Measurements from ENCODE around the gene ACOT13.
A peak's percentile ranks its signal among the peaks of the same experiment; 100 is the strongest.
"Not testable (repeated sequence)": the region's sequence is repeated elsewhere in the genome, so short reads cannot be mapped to it uniquely, and the experiment has no call there.

Gene ACOT13

DNA sequence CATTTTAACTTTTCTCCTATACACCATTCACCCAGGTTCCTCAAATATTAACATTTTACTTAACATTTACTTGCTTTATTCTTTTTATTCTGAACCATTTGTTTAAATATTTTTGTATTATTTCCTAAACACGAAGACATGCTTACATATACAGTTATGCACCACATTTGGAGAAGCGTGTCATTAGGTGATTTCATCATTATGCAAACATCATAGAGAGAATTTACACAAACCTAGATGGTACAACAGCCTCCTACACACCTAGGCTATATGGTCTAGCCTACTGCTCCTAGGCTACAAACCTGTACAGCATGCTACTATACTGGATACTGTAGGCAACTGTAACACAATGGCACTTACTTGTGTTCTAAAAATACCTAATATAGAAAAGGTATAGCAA lies 6.8 kb upstream of the ACOT13 start:
- H3K18ac ChIP-seq (ENCODE audit: low read length), result no peak overlapping the region
- no peak overlapping the region for H3K4me3 ChIP-seq (ENCODE audit: low read length in 2 of 2)
- H3K4me1 ChIP-seq (ENCODE audit: control insufficient read depth in 2 of 2, insufficient read depth in 1 of 2, low read depth in 1 of 2, low read length in 2 of 2), result peaks cover 4 to 9% of the 10 kb centered on the region in 2 donors
- no peak overlapping the region for H4K91ac ChIP-seq (ENCODE audit: low read depth, low read length, poor library complexity)
- H2AK5ac ChIP-seq (ENCODE audit: low read depth, low read length), result no peak overlapping the region
- no peak overlapping the region for H3K14ac ChIP-seq (ENCODE audit: low read length)
- H4K8ac ChIP-seq (ENCODE audit: low read depth, low read length), result no peak overlapping the region
- DNase-seq (ENCODE audit: low spot score), result no peak
- no peaks in the 10 kb centered on the region for H3K79me1 ChIP-seq (ENCODE audit: low read depth, low read length)
- no peak overlapping the region for H3K9ac ChIP-seq (ENCODE audit: low read depth, low read length, poor library complexity)
- no peaks in the 10 kb centered on the region for H3K9me3 ChIP-seq (replicated peaks in 1 of 2; ENCODE audit: control insufficient read depth in 2 of 2, insufficient read depth in 1 of 2, low read depth in 1 of 2, low read length in 2 of 2)
- no peak overlapping the region for H2BK120ac ChIP-seq (ENCODE audit: low read depth, low read length)
- no CpG with 5 or more reads among the region's 2 CpGs for WGBS, 2 donors (ENCODE audit: extremely low coverage in 2 of 2, insufficient read length in 2 of 2, insufficient replicate concordance in 1 of 2)
- H2BK15ac ChIP-seq (ENCODE audit: low read length), result no peak overlapping the region
- no peak overlapping the region for H2BK12ac ChIP-seq (ENCODE audit: low read length)
- H3K4ac ChIP-seq (ENCODE audit: low read length), result no peak overlapping the region
- H2BK5ac ChIP-seq (ENCODE audit: low read length), result no peak overlapping the region
- H3K27me3 ChIP-seq (ENCODE audit: control insufficient read depth in 3 of 3, insufficient read depth in 3 of 3, low read depth in 1 of 3, low read length in 3 of 3), result no peaks in the 10 kb centered on the region
- no peak overlapping the region for H3K4me2 ChIP-seq (ENCODE audit: insufficient read depth, low read length, poor library complexity, severe bottlenecking)
- peaks cover 9 to 96% of the 10 kb centered on the region in 2 donors for H3K36me3 ChIP-seq (replicated peaks in 1 of 2; ENCODE audit: control insufficient read depth in 2 of 2, insufficient read depth in 2 of 2, low read length in 2 of 2)
- H3K23ac ChIP-seq (ENCODE audit: low read depth, low read length, poor library complexity), result no peak overlapping the region
- H3K27ac ChIP-seq (replicated peaks; ENCODE audit: low read length), result no peak overlapping the region
- H2AFZ ChIP-seq (ENCODE audit: low read length), result no peak overlapping the region

DNA sequence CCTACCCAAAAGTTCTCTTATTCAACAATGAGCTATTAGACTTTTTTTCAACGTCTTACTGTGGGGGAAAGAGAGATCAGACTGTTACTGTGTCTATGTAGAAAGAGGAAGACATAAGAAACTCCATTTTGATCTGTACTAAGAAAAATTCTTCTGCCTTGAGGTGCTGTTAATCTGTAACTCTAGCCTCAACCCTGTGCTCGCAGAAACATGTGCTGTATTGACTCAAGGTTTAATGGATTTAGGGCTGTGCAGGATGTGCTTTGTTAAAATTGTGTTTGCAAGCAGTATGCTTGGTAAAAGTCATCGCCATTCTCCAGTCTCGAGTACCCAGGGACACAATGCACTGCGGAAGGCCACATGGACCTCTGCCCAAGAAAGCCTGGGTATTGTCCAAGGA lies 5.1 kb upstream of the ACOT13 start:
- not testable (repeated sequence) for H3K18ac ChIP-seq (ENCODE audit: low read length); H3K23ac ChIP-seq (ENCODE audit: low read depth, low read length, poor library complexity); H2BK12ac ChIP-seq (ENCODE audit: low read length); H4K91ac ChIP-seq (ENCODE audit: low read depth, low read length, poor library complexity); H3K14ac ChIP-seq (ENCODE audit: low read length); H3K4me2 ChIP-seq (ENCODE audit: insufficient read depth, low read length, poor library complexity, severe bottlenecking); H3K79me1 ChIP-seq (ENCODE audit: low read depth, low read length); H2BK5ac ChIP-seq (ENCODE audit: low read length); H2BK15ac ChIP-seq (ENCODE audit: low read length); H3K9me3 ChIP-seq (replicated peaks in 1 of 2; ENCODE audit: control insufficient read depth in 2 of 2, insufficient read depth in 1 of 2, low read depth in 1 of 2, low read length in 2 of 2); H4K8ac ChIP-seq (ENCODE audit: low read depth, low read length); H3K4ac ChIP-seq (ENCODE audit: low read length); H2AK5ac ChIP-seq (ENCODE audit: low read depth, low read length); H2AFZ ChIP-seq (ENCODE audit: low read length); H3K27me3 ChIP-seq (ENCODE audit: control insufficient read depth in 3 of 3, insufficient read depth in 3 of 3, low read depth in 1 of 3, low read length in 3 of 3); H2BK120ac ChIP-seq (ENCODE audit: low read depth, low read length); H3K9ac ChIP-seq (ENCODE audit: low read depth, low read length, poor library complexity); H3K4me3 ChIP-seq (ENCODE audit: low read length in 2 of 2); DNase-seq (ENCODE audit: low spot score)
- Histone ChIP-seq H3K27ac (replicated peaks; ENCODE audit: low read length) (peak overlapping the region; percentile 59), H3K4me1 (ENCODE audit: control insufficient read depth in 2 of 2, insufficient read depth in 1 of 2, low read depth in 1 of 2, low read length in 2 of 2) (peaks cover 10% of the 10 kb centered on the region in 2 donors), H3K36me3 (replicated peaks in 1 of 2; ENCODE audit: control insufficient read depth in 2 of 2, insufficient read depth in 2 of 2, low read length in 2 of 2) (peaks cover 8 to 87% of the 10 kb centered on the region in 2 donors)
- no CpG with 5 or more reads among the region's 5 CpGs for WGBS, 2 donors (ENCODE audit: extremely low coverage in 2 of 2, insufficient read length in 2 of 2, insufficient replicate concordance in 1 of 2)

DNA sequence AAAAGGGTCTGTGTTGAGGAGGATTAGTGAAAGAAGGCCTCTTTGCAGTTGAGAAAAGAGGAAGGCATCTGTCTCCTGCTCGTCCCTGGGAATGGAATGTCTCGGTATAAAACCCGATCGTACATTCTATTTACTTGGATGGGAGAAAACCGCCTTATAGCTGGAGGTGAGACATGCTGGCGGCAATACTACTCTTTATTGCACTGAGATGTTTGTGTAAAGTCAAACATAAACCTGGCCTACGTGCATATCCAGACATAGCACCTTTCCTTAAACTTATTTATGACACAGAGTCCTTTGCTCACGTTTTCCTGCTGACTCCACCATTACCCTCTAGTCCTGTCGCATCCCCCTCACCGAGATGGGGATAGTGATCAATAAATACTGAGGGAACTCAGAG lies 4.6 kb upstream of the ACOT13 start:
- Histone ChIP-seq H3K9ac (ENCODE audit: low read depth, low read length, poor library complexity) (no peak overlapping the region), H2AK5ac (ENCODE audit: low read depth, low read length) (no peak overlapping the region), H4K91ac (ENCODE audit: low read depth, low read length, poor library complexity) (no peak overlapping the region), H3K4me3 (ENCODE audit: low read length in 2 of 2) (no peak overlapping the region), H3K4ac (ENCODE audit: low read length) (no peak overlapping the region), H2BK12ac (ENCODE audit: low read length) (no peak overlapping the region), H3K23ac (ENCODE audit: low read depth, low read length, poor library complexity) (no peak overlapping the region), H2BK15ac (ENCODE audit: low read length) (no peak overlapping the region), H2BK5ac (ENCODE audit: low read length) (no peak overlapping the region), H3K27ac (replicated peaks; ENCODE audit: low read length) (peak overlapping the region; percentile 59), H3K4me1 (ENCODE audit: control insufficient read depth in 2 of 2, insufficient read depth in 1 of 2, low read depth in 1 of 2, low read length in 2 of 2) (peaks cover 10% of the 10 kb centered on the region in 2 donors), H4K8ac (ENCODE audit: low read depth, low read length) (no peak overlapping the region), H2AFZ (ENCODE audit: low read length) (no peak overlapping the region), H3K27me3 (ENCODE audit: control insufficient read depth in 3 of 3, insufficient read depth in 3 of 3, low read depth in 1 of 3, low read length in 3 of 3) (no peaks in the 10 kb centered on the region), H3K18ac (ENCODE audit: low read length) (no peak overlapping the region), H3K79me1 (ENCODE audit: low read depth, low read length) (peaks cover 2% of the 10 kb centered on the region), H3K36me3 (replicated peaks in 1 of 2; ENCODE audit: control insufficient read depth in 2 of 2, insufficient read depth in 2 of 2, low read length in 2 of 2) (peaks cover 8 to 82% of the 10 kb centered on the region in 2 donors), H3K14ac (ENCODE audit: low read length) (no peak overlapping the region), H2BK120ac (ENCODE audit: low read depth, low read length) (no peak overlapping the region), H3K9me3 (replicated peaks in 1 of 2; ENCODE audit: control insufficient read depth in 2 of 2, insufficient read depth in 1 of 2, low read depth in 1 of 2, low read length in 2 of 2) (no peaks in the 10 kb centered on the region), H3K4me2 (ENCODE audit: insufficient read depth, low read length, poor library complexity, severe bottlenecking) (no peak overlapping the region)
- DNase-seq (ENCODE audit: low spot score), result no peak
- no CpG with 5 or more reads among the region's 10 CpGs for WGBS, 2 donors (ENCODE audit: extremely low coverage in 2 of 2, insufficient read length in 2 of 2, insufficient replicate concordance in 1 of 2)

DNA sequence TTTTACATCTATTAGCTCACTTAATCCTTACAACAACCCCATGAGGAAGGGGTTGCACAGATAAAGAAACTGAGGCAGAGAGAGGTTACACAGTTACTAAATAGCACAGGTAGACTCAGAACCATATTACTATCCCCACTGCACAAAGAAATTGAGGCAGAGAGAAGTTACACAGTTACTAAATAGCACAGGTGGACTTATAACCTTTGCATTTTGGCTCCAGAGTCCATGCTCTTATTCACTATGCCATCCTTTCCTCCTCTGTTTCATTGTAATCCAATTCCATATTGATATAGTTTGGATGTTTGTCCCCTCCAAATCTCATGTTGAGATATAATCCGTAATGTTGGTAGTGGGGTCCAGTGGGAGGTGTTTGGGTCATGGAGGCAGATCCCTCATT lies 3.7 kb upstream of the ACOT13 start:
- DNase-seq (ENCODE audit: low spot score), result no peak
- no peak overlapping the region for H2BK12ac ChIP-seq (ENCODE audit: low read length)
- H3K27ac ChIP-seq (replicated peaks; ENCODE audit: low read length), result no peak overlapping the region

More for the DNA sequence above, 3.7 kb upstream of the ACOT13 start:
- no peak overlapping the region for H2BK5ac ChIP-seq (ENCODE audit: low read length)
- H2BK120ac ChIP-seq (ENCODE audit: low read depth, low read length), result no peak overlapping the region
- H3K23ac ChIP-seq (ENCODE audit: low read depth, low read length, poor library complexity), result no peak overlapping the region
- no peak overlapping the region for H4K91ac ChIP-seq (ENCODE audit: low read depth, low read length, poor library complexity)
- H3K14ac ChIP-seq (ENCODE audit: low read length), result no peak overlapping the region
- peaks cover 6 to 73% of the 10 kb centered on the region in 2 donors for H3K36me3 ChIP-seq (replicated peaks in 1 of 2; ENCODE audit: control insufficient read depth in 2 of 2, insufficient read depth in 2 of 2, low read length in 2 of 2)
- no peak overlapping the region for H2BK15ac ChIP-seq (ENCODE audit: low read length)
- H3K27me3 ChIP-seq (ENCODE audit: control insufficient read depth in 3 of 3, insufficient read depth in 3 of 3, low read depth in 1 of 3, low read length in 3 of 3), result no peaks in the 10 kb centered on the region
- no peak overlapping the region for H3K18ac ChIP-seq (ENCODE audit: low read length)
- WGBS, 2 donors (ENCODE audit: extremely low coverage in 2 of 2, insufficient read length in 2 of 2, insufficient replicate concordance in 1 of 2), result no CpG with 5 or more reads among the region's 1 CpG
- H3K4me2 ChIP-seq (ENCODE audit: insufficient read depth, low read length, poor library complexity, severe bottlenecking), result no peak overlapping the region
- no peak overlapping the region for H3K4me3 ChIP-seq (ENCODE audit: low read length in 2 of 2)
- H2AK5ac ChIP-seq (ENCODE audit: low read depth, low read length), result no peak overlapping the region
- H3K79me1 ChIP-seq (ENCODE audit: low read depth, low read length), result peaks cover 2% of the 10 kb centered on the region
- no peak overlapping the region for H3K9ac ChIP-seq (ENCODE audit: low read depth, low read length, poor library complexity)
- H3K4me1 ChIP-seq (ENCODE audit: control insufficient read depth in 2 of 2, insufficient read depth in 1 of 2, low read depth in 1 of 2, low read length in 2 of 2), result peaks cover 10% of the 10 kb centered on the region in 2 donors
- no peak overlapping the region for H4K8ac ChIP-seq (ENCODE audit: low read depth, low read length)
- no peaks in the 10 kb centered on the region for H3K9me3 ChIP-seq (replicated peaks in 1 of 2; ENCODE audit: control insufficient read depth in 2 of 2, insufficient read depth in 1 of 2, low read depth in 1 of 2, low read length in 2 of 2)
- H2AFZ ChIP-seq (ENCODE audit: low read length), result no peak overlapping the region
- H3K4ac ChIP-seq (ENCODE audit: low read length), result no peak overlapping the region

Measured in neuronal stem cell (in vitro differentiated cells).